Measurements from ENCODE around the gene OPRD1. TPM values are rescaled to one million over a fixed set of nuclear protein-coding genes. Genes with fewer than 3 reads are reported as not detected.

OPRD1 gene
- total and polyA plus RNA-seq, 8 donors: 0.18 to 0.42 (median 0.23) TPM; not detected in 2

DNA sequence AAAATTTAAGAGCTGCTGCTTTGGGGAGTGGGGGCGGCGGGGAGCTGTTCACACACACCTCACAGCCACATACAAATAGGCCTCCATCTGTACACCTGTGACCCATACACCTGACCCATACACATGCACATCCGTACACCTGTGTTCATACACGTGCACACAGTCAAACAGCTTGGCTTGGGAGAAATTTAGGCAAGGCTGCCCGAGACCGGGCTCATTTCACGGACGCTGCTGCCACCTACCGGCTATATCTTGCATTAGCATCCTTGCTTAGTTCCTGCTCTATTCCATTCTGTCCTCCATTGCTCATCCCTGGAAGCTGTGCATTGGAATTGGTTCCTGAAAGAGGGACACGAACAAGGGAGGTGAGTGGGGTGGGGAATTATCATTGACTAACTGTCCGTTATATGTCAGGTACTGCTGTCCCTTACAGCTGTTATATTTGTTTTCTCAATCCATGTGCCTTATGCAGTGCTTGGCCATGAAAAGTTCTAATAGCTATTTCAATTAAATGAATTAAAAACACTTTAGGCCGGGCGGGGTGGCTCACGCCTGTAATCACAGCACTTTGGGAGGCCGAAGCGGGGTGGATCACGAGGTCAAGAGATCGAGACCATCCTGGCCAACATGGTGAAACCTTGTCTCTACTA is 65.3 kb downstream of the OPRD1 start:
- TF ChIP-seq, protein P1, sequence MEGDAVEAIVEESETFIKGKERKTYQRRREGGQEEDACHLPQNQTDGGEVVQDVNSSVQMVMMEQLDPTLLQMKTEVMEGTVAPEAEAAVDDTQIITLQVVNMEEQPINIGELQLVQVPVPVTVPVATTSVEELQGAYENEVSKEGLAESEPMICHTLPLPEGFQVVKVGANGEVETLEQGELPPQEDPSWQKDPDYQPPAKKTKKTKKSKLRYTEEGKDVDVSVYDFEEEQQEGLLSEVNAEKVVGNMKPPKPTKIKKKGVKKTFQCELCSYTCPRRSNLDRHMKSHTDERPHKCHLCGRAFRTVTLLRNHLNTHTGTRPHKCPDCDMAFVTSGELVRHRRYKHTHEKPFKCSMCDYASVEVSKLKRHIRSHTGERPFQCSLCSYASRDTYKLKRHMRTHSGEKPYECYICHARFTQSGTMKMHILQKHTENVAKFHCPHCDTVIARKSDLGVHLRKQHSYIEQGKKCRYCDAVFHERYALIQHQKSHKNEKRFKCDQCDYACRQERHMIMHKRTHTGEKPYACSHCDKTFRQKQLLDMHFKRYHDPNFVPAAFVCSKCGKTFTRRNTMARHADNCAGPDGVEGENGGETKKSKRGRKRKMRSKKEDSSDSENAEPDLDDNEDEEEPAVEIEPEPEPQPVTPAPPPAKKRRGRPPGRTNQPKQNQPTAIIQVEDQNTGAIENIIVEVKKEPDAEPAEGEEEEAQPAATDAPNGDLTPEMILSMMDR (IDR thresholded peaks at IDR 0.05): peak; percentile 87 to 96
- Histone ChIP-seq H3K36me3 (no peaks in the 10 kb centered on the region), H3K27ac (no peak overlapping the region), H3K27me3 (no peaks in the 10 kb centered on the region), H3K9me3 (no peaks in the 10 kb centered on the region), H3K4me3 (no peak overlapping the region), H3K4me1 (peaks cover 0 to 5% of the 10 kb centered on the region in 2 donors)
- intact Hi-C loops (cut with DNase I): loop anchor here in 1 of 2 donors (10.0 kb wide), 1 partner anchor 92 kb away; no protein-coding TSS in a partner anchor
- ATAC-seq: peak; percentile 89
- peak; percentile 71 to 88 (median 79) for DNase-seq

DNA sequence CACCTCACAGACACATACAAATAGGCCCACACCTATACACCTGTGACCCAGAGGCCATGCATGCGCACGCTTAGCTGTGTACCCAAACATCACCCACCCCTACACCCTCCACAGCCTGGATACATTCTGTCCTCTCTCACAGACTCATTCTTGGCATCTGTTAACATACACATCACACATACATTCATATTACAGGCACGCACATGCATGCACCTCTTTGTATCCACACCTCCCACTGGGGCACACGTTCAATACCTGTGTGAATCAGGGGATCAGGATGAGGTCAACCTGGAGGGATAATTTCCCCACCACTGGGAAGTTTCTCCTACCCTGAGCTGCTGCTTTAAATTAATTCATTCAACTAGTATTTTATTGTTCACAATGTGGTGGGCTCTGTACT is 66.8 kb downstream of the OPRD1 start:
- H3K27me3 ChIP-seq: no peaks in the 10 kb centered on the region
- peaks cover 2 to 9% of the 10 kb centered on the region in 2 donors for H3K4me1 ChIP-seq
- no peak for DNase-seq
- H3K9me3 ChIP-seq: no peaks in the 10 kb centered on the region
- intact Hi-C loops (cut with DNase I): loop anchor here in 1 of 2 donors (10.0 kb wide), 1 partner anchor 94 kb away; no protein-coding TSS in a partner anchor
- no peaks in the 10 kb centered on the region for H3K36me3 ChIP-seq
- no peak overlapping the region for H3K4me3 ChIP-seq
- TF ChIP-seq, protein P1 (IDR thresholded peaks at IDR 0.05): no peak
- no peak for ATAC-seq
- H3K27ac ChIP-seq: no peak overlapping the region

DNA sequence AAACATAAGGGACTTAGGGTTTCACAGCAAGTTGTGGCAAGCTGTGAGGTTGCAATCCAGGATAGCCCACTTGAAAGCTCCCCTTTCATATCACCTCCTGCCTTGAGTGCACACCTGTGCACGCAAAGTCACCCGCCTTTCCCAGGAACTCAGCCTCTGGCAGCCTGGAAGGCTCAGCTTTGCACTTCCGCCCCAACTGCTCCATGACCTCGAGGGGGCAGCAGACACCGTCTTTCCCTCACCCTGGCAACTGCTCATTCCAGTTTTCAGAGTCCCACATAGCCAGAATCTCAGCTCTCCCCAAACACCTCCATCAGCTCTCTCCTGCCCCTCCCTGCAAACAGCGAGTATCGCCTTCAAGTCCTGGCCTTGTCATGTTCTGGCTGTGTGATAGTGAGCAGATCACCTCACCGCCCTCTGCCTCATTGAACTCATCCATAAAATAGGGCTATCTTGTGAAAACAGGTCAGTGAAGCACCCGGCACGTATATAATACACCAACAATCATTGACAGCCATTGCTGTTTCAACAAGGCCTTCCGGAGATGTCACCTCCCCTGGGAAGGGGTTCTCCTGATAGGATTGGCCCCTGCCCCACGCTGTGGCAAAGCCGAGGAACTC is 70.1 kb downstream of the OPRD1 start:
- H3K4me3 ChIP-seq: no peak overlapping the region
- peaks cover 26 to 37% of the 10 kb centered on the region in 2 donors for H3K4me1 ChIP-seq
- intact Hi-C loops (cut with DNase I): loop anchor here in 1 of 2 donors (5.0 to 10.0 kb wide), 2 partner anchors 150 to 323 kb away; no protein-coding TSS in a partner anchor
- H3K9me3 ChIP-seq: no peaks in the 10 kb centered on the region
- no peak overlapping the region for H3K27ac ChIP-seq
- H3K27me3 ChIP-seq: no peaks in the 10 kb centered on the region
- peak; percentile 72 for ATAC-seq
- no peaks in the 10 kb centered on the region for H3K36me3 ChIP-seq
- peak; percentile 79 to 93 (median 90) for DNase-seq
- TF ChIP-seq, protein P1 (IDR thresholded peaks at IDR 0.05): peak; percentile 73 to 91

DNA sequence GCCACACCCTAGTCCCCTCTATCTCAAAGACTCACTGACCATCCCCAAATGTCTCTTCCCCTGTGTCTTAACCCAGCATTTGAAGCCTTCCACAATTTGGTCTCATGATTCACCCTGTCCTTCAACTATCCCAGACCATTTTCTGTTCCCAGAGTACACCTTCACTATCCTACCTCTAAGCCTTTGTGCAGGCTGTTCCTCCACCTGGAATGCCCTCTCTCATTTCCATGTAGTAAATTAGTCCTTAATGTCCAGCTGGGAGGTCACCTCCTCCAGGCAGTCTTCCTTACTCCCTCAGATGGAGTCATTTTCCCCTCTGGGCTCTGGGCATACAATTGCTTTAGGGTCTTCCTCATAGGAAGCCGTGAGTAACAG is 71.3 kb downstream of the OPRD1 start:
- ATAC-seq: no peak

More for the DNA sequence above, 71.3 kb downstream of the OPRD1 start:
- no peak for DNase-seq
- intact Hi-C loops (cut with DNase I): loop anchor here in 1 of 2 donors (5.0 to 10.0 kb wide), 2 partner anchors 149 to 322 kb away; no protein-coding TSS in a partner anchor
- Histone ChIP-seq H3K4me1 (peaks cover 26 to 43% of the 10 kb centered on the region in 2 donors), H3K9me3 (no peaks in the 10 kb centered on the region), H3K27ac (no peak overlapping the region), H3K36me3 (no peaks in the 10 kb centered on the region), H3K27me3 (no peaks in the 10 kb centered on the region), H3K4me3 (no peak overlapping the region)
- TF ChIP-seq, protein P1 (IDR thresholded peaks at IDR 0.05): no peak

Data from left lung (tissue), 10 donors.